GM23338 (cell line): ENCODE results near the gene IGF2R. TPM values are rescaled to one million over a fixed set of nuclear protein-coding genes. Genes with fewer than 3 reads are reported as not detected.

Experiments used
- ATAC-seq: fragments of 200-7000 bp; cut with Tn5 transposase; 3 replicates; pipeline ENCODE4 v1.9.1; 2020
- DNase-seq: peaks from one replicate; pipeline ENCODE4 v3.0.0-alpha.2; 2015; ENCODE audit warnings: low spot score
- H2AFZ ChIP-seq: fragments of 200-600 bp; sonication (generic); 2 replicates; pipeline ENCODE4 v1.8.0; 2016; ENCODE audit warnings: antibody characterized with exemption, mild to moderate bottlenecking, moderate library complexity
- H3F3A ChIP-seq: fragments of 200-600 bp; sonication (generic); replicated peaks from 2 replicates; pipeline ENCODE4 v1.8.0; 2017; ENCODE audit warnings: antibody characterized with exemption, mixed run types, low read depth
- H3K27ac ChIP-seq: fragments of 200-600 bp; sonication (generic); 2 replicates; pipeline ENCODE4 v1.6.1; 2016; ENCODE audit warnings: low read depth
- H3K27me3 ChIP-seq: fragments of 200-600 bp; sonication (generic); 2 replicates; pipeline ENCODE4 v1.8.0; 2016; ENCODE audit warnings: mild to moderate bottlenecking, mixed run types, moderate library complexity; ENCODE audit not compliant: insufficient read depth
- H3K36me3 ChIP-seq: fragments of 200-600 bp; sonication (generic); 2 replicates; pipeline ENCODE4 v1.8.0; 2016; ENCODE audit warnings: mild to moderate bottlenecking; ENCODE audit not compliant: insufficient read depth
- H3K4me1 ChIP-seq: fragments of 200-600 bp; sonication (generic); 2 replicates; pipeline ENCODE4 v1.8.0; 2016; ENCODE audit warnings: mild to moderate bottlenecking, moderate library complexity; ENCODE audit not compliant: insufficient read depth
- H3K4me2 ChIP-seq: fragments of 200-600 bp; sonication (generic); 2 replicates; pipeline ENCODE4 v1.7.1; 2017; ENCODE audit warnings: mixed run types
- H3K4me3 ChIP-seq: fragments of 200-600 bp; sonication (generic); 2 replicates; pipeline ENCODE4 v1.6.1; 2016; ENCODE audit warnings: mixed run types
- H3K79me2 ChIP-seq: fragments of 200-600 bp; sonication (generic); replicated peaks from 2 replicates; pipeline ENCODE4 v1.8.0; 2017; ENCODE audit warnings: mild to moderate bottlenecking; ENCODE audit not compliant: insufficient read depth
- H3K9me2 ChIP-seq: fragments of 200-600 bp; sonication (generic); 2 replicates; pipeline ENCODE4 v1.8.0; 2017; ENCODE audit not compliant: insufficient read depth
- H4K20me1 ChIP-seq: fragments of 200-600 bp; sonication (generic); replicated peaks from 2 replicates; pipeline ENCODE4 v1.8.0; 2017; ENCODE audit warnings: mild to moderate bottlenecking; ENCODE audit not compliant: insufficient read depth
- H3K27ac Mint-ChIP-seq: 2 replicates; pipeline ENCODE4 v1.8.0; 2020; ENCODE audit warnings: inconsistent platforms, mild to moderate bottlenecking, moderate library complexity, mixed read lengths
- H3K27me3 Mint-ChIP-seq: 3 replicates; pipeline ENCODE4 v1.8.0; 2022; ENCODE audit warnings: low read depth, mild to moderate bottlenecking, moderate library complexity, mixed read lengths, inconsistent platforms; ENCODE audit not compliant: insufficient read depth, poor library complexity
- H3K36me3 Mint-ChIP-seq: 3 replicates; pipeline ENCODE4 v1.8.0; 2021; ENCODE audit warnings: low read depth, mild to moderate bottlenecking, inconsistent platforms, moderate library complexity, mixed read lengths
- H3K4me1 Mint-ChIP-seq: 3 replicates; pipeline ENCODE4 v1.8.0; 2020; ENCODE audit warnings: mild to moderate bottlenecking, inconsistent platforms, mixed read lengths
- H3K4me3 Mint-ChIP-seq: 3 replicates; pipeline ENCODE4 v1.8.0; 2021; ENCODE audit warnings: moderate library complexity, mild to moderate bottlenecking, inconsistent platforms, mixed read lengths
- H3K9me3 Mint-ChIP-seq: 3 replicates; pipeline ENCODE4 v1.8.0; 2020; ENCODE audit warnings: moderate library complexity, mild to moderate bottlenecking, inconsistent platforms, mixed read lengths
- EZH2 ChIP-seq: fragments of 200-600 bp; sonication (generic); IDR thresholded peaks from one replicate; pipeline ENCODE4 v1.8.0; 2017; ENCODE audit warnings: antibody characterized with exemption, mild to moderate bottlenecking, low read depth; ENCODE audit not compliant: unreplicated experiment
- EZH2phosphoT487 ChIP-seq: fragments of 200-600 bp; sonication (generic); IDR thresholded peaks from one replicate; pipeline ENCODE4 v1.8.1; 2018; ENCODE audit warnings: antibody characterized with exemption; ENCODE audit not compliant: unreplicated experiment
- JUNB ChIP-seq: IDR thresholded peaks from one replicate; pipeline ENCODE4 v1.6.1; 2016; ENCODE audit warnings: antibody characterized with exemption; ENCODE audit not compliant: unreplicated experiment
- NANOG ChIP-seq: IDR thresholded peaks from 2 replicates; pipeline ENCODE4 v1.6.1; 2016; ENCODE audit warnings: antibody characterized with exemption, borderline replicate concordance
- POLR2AphosphoS5 ChIP-seq: IDR thresholded peaks from 2 replicates; pipeline ENCODE4 v1.6.1; 2016; ENCODE audit warnings: antibody characterized with exemption, low read depth
- ZNF114 ChIP-seq: fragments of 250-450 bp; sonication (Bioruptor Pico); IDR thresholded peaks from 2 replicates; pipeline ENCODE4 v1.5.0; 2020; ENCODE audit warnings: mild to moderate bottlenecking, moderate library complexity
- ZNF331 ChIP-seq: fragments of 250-450 bp; sonication (Bioruptor Pico); IDR thresholded peaks from 2 replicates; pipeline ENCODE4 v1.5.0; 2020; ENCODE audit warnings: low read depth, mild to moderate bottlenecking, moderate library complexity
- polyA plus RNA-seq: library from polyadenylated mRNA; unstranded; fragments of >200 nt; fragmentation: Nextera tagmentation; extraction: Ambion mirVana; gene quantifications from 2 replicates; pipeline ENCODE4 v1.2.1, GENCODE V29; 2016
- total RNA-seq: library from RNA; depleted of rRNA; stranded (reverse); fragments of >200 nt; shearing (Covaris generic); gene quantifications from 2 replicates; pipeline ENCODE4 v1.2.3, GENCODE V29; 2014
- TF ChIP-seq, protein P1 (sequence below): IDR thresholded peaks from one replicate; pipeline ENCODE4 v1.6.1; 2018; ENCODE audit warnings: antibody characterized with exemption; ENCODE audit not compliant: unreplicated experiment
- TF ChIP-seq, protein P2 (sequence below): fragments of 250-450 bp; sonication (Bioruptor Pico); IDR thresholded peaks from 2 replicates; pipeline ENCODE4 v1.5.0; 2020; ENCODE audit warnings: mild to moderate bottlenecking, moderate library complexity
- TF ChIP-seq, protein P3 (sequence below), 2 experiments: fragments of 200-600 bp in 1 of 2; sonication (generic) in 1 of 2; conservative IDR thresholded peaks; 2 replicates each; pipeline versions ENCODE4 v1.5.1 to v1.6.1; 2016 to 2017; ENCODE audit warnings: antibody characterized with exemption in 2 of 2, low read depth in 2 of 2, mild to moderate bottlenecking in 2 of 2, moderate library complexity in 1 of 2

Gene IGF2R
- total and polyA plus RNA-seq, 2 experiments from 2014 or later, result 12.5 to 76.4 TPM

DNA sequence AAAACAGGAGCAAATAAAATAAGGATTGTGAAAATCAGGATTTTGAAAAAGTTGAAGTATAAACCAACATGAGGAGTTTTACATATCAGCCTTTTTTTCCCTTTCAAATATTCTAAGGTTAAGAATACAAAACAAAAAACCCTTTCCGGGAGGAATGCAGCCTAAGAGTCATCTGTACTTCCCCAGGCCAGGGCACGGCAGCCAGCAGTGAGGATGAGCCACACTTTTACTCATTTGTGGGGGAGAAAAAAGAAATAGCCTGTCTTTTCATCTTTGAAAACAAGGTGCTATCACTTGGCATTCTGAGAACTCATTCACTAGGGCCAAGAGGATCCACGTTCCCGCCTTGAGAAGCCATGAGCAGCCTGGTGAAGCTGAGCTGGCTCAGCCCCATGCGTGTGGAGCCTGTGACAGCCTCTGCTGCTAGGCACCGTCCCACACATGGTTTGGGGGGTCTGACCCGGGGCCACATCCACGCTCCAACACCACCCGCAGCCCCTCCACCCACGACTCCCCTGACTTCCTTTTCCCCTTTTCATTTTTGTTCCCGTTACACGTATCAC lies 164.0 kb downstream of the IGF2R start:
- TF ChIP-seq, protein P1, sequence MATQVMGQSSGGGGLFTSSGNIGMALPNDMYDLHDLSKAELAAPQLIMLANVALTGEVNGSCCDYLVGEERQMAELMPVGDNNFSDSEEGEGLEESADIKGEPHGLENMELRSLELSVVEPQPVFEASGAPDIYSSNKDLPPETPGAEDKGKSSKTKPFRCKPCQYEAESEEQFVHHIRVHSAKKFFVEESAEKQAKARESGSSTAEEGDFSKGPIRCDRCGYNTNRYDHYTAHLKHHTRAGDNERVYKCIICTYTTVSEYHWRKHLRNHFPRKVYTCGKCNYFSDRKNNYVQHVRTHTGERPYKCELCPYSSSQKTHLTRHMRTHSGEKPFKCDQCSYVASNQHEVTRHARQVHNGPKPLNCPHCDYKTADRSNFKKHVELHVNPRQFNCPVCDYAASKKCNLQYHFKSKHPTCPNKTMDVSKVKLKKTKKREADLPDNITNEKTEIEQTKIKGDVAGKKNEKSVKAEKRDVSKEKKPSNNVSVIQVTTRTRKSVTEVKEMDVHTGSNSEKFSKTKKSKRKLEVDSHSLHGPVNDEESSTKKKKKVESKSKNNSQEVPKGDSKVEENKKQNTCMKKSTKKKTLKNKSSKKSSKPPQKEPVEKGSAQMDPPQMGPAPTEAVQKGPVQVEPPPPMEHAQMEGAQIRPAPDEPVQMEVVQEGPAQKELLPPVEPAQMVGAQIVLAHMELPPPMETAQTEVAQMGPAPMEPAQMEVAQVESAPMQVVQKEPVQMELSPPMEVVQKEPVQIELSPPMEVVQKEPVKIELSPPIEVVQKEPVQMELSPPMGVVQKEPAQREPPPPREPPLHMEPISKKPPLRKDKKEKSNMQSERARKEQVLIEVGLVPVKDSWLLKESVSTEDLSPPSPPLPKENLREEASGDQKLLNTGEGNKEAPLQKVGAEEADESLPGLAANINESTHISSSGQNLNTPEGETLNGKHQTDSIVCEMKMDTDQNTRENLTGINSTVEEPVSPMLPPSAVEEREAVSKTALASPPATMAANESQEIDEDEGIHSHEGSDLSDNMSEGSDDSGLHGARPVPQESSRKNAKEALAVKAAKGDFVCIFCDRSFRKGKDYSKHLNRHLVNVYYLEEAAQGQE, result no peak
- TF ChIP-seq ZNF331 (CRISPR knock-in tag) (no peak), ZNF114 (CRISPR knock-in tag) (no peak), EZH2 (no peak), EZH2phosphoT487 (no peak), POLR2AphosphoS5 (no peak), JUNB (no peak), NANOG (no peak)
- TF ChIP-seq, protein P2, sequence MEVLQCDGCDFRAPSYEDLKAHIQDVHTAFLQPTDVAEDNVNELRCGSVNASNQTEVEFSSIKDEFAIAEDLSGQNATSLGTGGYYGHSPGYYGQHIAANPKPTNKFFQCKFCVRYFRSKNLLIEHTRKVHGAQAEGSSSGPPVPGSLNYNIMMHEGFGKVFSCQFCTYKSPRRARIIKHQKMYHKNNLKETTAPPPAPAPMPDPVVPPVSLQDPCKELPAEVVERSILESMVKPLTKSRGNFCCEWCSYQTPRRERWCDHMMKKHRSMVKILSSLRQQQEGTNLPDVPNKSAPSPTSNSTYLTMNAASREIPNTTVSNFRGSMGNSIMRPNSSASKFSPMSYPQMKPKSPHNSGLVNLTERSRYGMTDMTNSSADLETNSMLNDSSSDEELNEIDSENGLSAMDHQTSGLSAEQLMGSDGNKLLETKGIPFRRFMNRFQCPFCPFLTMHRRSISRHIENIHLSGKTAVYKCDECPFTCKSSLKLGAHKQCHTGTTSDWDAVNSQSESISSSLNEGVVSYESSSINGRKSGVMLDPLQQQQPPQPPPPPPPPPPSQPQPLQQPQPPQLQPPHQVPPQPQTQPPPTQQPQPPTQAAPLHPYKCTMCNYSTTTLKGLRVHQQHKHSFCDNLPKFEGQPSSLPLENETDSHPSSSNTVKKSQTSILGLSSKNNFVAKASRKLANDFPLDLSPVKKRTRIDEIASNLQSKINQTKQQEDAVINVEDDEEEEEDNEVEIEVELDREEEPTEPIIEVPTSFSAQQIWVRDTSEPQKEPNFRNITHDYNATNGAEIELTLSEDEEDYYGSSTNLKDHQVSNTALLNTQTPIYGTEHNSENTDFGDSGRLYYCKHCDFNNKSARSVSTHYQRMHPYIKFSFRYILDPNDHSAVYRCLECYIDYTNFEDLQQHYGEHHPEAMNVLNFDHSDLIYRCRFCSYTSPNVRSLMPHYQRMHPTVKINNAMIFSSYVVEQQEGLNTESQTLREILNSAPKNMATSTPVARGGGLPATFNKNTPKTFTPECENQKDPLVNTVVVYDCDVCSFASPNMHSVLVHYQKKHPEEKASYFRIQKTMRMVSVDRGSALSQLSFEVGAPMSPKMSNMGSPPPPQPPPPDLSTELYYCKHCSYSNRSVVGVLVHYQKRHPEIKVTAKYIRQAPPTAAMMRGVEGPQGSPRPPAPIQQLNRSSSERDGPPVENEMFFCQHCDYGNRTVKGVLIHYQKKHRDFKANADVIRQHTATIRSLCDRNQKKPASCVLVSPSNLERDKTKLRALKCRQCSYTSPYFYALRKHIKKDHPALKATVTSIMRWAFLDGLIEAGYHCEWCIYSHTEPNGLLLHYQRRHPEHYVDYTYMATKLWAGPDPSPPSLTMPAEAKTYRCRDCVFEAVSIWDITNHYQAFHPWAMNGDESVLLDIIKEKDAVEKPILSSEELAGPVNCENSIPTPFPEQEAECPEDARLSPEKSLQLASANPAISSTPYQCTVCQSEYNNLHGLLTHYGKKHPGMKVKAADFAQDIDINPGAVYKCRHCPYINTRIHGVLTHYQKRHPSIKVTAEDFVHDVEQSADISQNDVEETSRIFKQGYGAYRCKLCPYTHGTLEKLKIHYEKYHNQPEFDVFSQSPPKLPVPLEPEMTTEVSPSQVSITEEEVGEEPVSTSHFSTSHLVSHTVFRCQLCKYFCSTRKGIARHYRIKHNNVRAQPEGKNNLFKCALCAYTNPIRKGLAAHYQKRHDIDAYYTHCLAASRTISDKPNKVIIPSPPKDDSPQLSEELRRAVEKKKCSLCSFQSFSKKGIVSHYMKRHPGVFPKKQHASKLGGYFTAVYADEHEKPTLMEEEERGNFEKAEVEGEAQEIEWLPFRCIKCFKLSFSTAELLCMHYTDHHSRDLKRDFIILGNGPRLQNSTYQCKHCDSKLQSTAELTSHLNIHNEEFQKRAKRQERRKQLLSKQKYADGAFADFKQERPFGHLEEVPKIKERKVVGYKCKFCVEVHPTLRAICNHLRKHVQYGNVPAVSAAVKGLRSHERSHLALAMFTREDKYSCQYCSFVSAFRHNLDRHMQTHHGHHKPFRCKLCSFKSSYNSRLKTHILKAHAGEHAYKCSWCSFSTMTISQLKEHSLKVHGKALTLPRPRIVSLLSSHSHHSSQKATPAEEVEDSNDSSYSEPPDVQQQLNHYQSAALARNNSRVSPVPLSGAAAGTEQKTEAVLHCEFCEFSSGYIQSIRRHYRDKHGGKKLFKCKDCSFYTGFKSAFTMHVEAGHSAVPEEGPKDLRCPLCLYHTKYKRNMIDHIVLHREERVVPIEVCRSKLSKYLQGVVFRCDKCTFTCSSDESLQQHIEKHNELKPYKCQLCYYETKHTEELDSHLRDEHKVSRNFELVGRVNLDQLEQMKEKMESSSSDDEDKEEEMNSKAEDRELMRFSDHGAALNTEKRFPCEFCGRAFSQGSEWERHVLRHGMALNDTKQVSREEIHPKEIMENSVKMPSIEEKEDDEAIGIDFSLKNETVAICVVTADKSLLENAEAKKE (CRISPR knock-in tag), result no peak
- TF ChIP-seq, protein P3, sequence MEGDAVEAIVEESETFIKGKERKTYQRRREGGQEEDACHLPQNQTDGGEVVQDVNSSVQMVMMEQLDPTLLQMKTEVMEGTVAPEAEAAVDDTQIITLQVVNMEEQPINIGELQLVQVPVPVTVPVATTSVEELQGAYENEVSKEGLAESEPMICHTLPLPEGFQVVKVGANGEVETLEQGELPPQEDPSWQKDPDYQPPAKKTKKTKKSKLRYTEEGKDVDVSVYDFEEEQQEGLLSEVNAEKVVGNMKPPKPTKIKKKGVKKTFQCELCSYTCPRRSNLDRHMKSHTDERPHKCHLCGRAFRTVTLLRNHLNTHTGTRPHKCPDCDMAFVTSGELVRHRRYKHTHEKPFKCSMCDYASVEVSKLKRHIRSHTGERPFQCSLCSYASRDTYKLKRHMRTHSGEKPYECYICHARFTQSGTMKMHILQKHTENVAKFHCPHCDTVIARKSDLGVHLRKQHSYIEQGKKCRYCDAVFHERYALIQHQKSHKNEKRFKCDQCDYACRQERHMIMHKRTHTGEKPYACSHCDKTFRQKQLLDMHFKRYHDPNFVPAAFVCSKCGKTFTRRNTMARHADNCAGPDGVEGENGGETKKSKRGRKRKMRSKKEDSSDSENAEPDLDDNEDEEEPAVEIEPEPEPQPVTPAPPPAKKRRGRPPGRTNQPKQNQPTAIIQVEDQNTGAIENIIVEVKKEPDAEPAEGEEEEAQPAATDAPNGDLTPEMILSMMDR (conservative IDR thresholded peaks at IDR 0.05; ENCODE audit: low read depth in 2 of 2), result no peak
- peak overlapping the region; percentile 3; the same call in 1 of the 3 replicates for H3K4me3 Mint-ChIP-seq
- 0 out of 2 replicates have a peak overlapping the region, but pooled peaks have one; percentile 87 for H2AFZ ChIP-seq
- ATAC-seq (peak; percentile 45), DNase-seq (no peak)
- H3K4me3 ChIP-seq, result no peak overlapping the region
- H3K4me1 Mint-ChIP-seq, result peaks cover 35% of the 10 kb centered on the region
- H3K27me3 ChIP-seq, result no peaks in the 10 kb centered on the region
- H3K36me3 ChIP-seq, result no peaks in the 10 kb centered on the region
- peak overlapping the region; percentile 2 for H3K4me2 ChIP-seq
- H3K36me3 Mint-ChIP-seq, result no peaks in the 10 kb centered on the region; the same call in 2 of the 3 replicates
- H3F3A ChIP-seq, result no peaks in the 10 kb centered on the region
- no peak overlapping the region for H3K27ac Mint-ChIP-seq
- H3K79me2 ChIP-seq, result no peaks in the 10 kb centered on the region
- H3K4me1 ChIP-seq, result peaks cover 16% of the 10 kb centered on the region
- H3K27me3 Mint-ChIP-seq, result peaks cover 14% of the 10 kb centered on the region
- H3K9me3 Mint-ChIP-seq, result no peaks in the 10 kb centered on the region; the same call in 2 of the 3 replicates
- no peaks in the 10 kb centered on the region for H4K20me1 ChIP-seq
- no peak overlapping the region for H3K27ac ChIP-seq
- no peaks in the 10 kb centered on the region for H3K9me2 ChIP-seq
